HEK293T (cell line): Measurements from ENCODE around the gene SYNPO2L.

ENCODE experiments used
- ELF4 ChIP-seq: fragments of 450-650 bp; IDR thresholded peaks from 2 replicates; pipeline ENCODE4 v1.6.1; 2017; ENCODE audit warnings: antibody characterized with exemption
- FOXK2 ChIP-seq: fragments of 450-650 bp; IDR thresholded peaks from 2 replicates; pipeline ENCODE4 v1.6.1; 2016; ENCODE audit warnings: mild to moderate bottlenecking
- LEF1 ChIP-seq: fragments of 450-650 bp; IDR thresholded peaks from 2 replicates; pipeline ENCODE4 v1.6.1; 2017; ENCODE audit warnings: mild to moderate bottlenecking, borderline replicate concordance
- NFRKB ChIP-seq: fragments of 450-650 bp; IDR thresholded peaks from 2 replicates; pipeline ENCODE4 v1.6.1; 2016; ENCODE audit warnings: mild to moderate bottlenecking, moderate library complexity
- PKNOX1 ChIP-seq: fragments of 450-650 bp; IDR thresholded peaks from 2 replicates; pipeline ENCODE4 v1.6.1; 2016
- SP1 ChIP-seq: fragments of 450-650 bp; IDR thresholded peaks from 2 replicates; pipeline ENCODE4 v1.6.1; 2017
- SUZ12 ChIP-seq: fragments of 450-650 bp; IDR thresholded peaks from 2 replicates; pipeline ENCODE4 v1.6.1; 2016; ENCODE audit warnings: mild to moderate bottlenecking
- TARDBP ChIP-seq: fragments of 450-650 bp; IDR thresholded peaks from 2 replicates; pipeline ENCODE4 v1.6.1; 2016

- no peak for TF ChIP-seq ELF4
- no peak for TF ChIP-seq FOXK2
- no peak for TF ChIP-seq SP1
- no peak for TF ChIP-seq SUZ12
- TF ChIP-seq NFRKB, result no peak
- TF ChIP-seq PKNOX1, result no peak
- TF ChIP-seq TARDBP, result no peak
- no peak for TF ChIP-seq LEF1
Observed at GRCh38 chr10:73629165-73629564, 26.7 kb downstream of the SYNPO2L start.
